RWPE2 (cell line): ENCODE measurements around the gene PERCC1.
A peak's percentile ranks its signal among the peaks of the same experiment; 100 is the strongest.
"Not testable (repeated sequence)": the region's sequence is repeated elsewhere in the genome, so short reads cannot be mapped to it uniquely, and the experiment has no call there.

Source experiments
- ATAC-seq: fragments of 200-7000 bp; cut with Tn5 transposase; 3 replicates; pipeline ENCODE4 v1.9.1; 2021; ENCODE audit warnings: low read depth
- DNase-seq: peaks from one replicate; pipeline ENCODE4 v3.0.0-alpha.2; 2020; ENCODE audit warnings: low spot score
- H3K27ac ChIP-seq: fragments of 450-650 bp; 2 replicates; pipeline ENCODE4 v1.5.1; 2017; ENCODE audit warnings: mild to moderate bottlenecking; ENCODE audit not compliant: poor library complexity, severe bottlenecking
- H3K27me3 ChIP-seq: fragments of 250-450 bp; sonication (Bioruptor Pico); 2 replicates; pipeline ENCODE4 v1.5.1; 2021; ENCODE audit warnings: mild to moderate bottlenecking, moderate library complexity; ENCODE audit not compliant: insufficient read depth, poor library complexity, severe bottlenecking
- H3K36me3 ChIP-seq: fragments of 250-450 bp; sonication (Bioruptor Pico); 2 replicates; pipeline ENCODE4 v1.5.1; 2020; ENCODE audit warnings: low read depth, mild to moderate bottlenecking, moderate library complexity
- H3K4me1 ChIP-seq: fragments of 250-450 bp; sonication (Bioruptor Pico); 2 replicates; pipeline ENCODE4 v1.5.1; 2021; ENCODE audit warnings: mild to moderate bottlenecking, moderate library complexity; ENCODE audit not compliant: insufficient read depth, poor library complexity, severe bottlenecking
- H3K4me3 ChIP-seq: fragments of 250-450 bp; sonication (Bioruptor Pico); 2 replicates; pipeline ENCODE4 v1.5.1; 2021; ENCODE audit warnings: mild to moderate bottlenecking, moderate library complexity; ENCODE audit not compliant: severe bottlenecking
- H3K9me3 ChIP-seq: fragments of 250-450 bp; sonication (Bioruptor Pico); 2 replicates; pipeline ENCODE4 v1.5.1; 2021; ENCODE audit warnings: mild to moderate bottlenecking, moderate library complexity; ENCODE audit not compliant: severe bottlenecking
- TF ChIP-seq, protein P1 (sequence below): fragments of 450-650 bp; IDR thresholded peaks from one replicate; pipeline ENCODE4 v1.5.1; 2017; ENCODE audit warnings: mild to moderate bottlenecking, moderate library complexity; ENCODE audit not compliant: poor library complexity, severe bottlenecking

The PERCC1 gene

GRCh38 chr16:1474082-1474795, 43.4 kb downstream of the PERCC1 start:
- Histone ChIP-seq H3K9me3 (peaks cover 3% of the 10 kb centered on the region), H3K27ac (peak overlapping the region; percentile 30), H3K36me3 (no peaks in the 10 kb centered on the region), H3K27me3 (no peaks in the 10 kb centered on the region), H3K4me3 (peak overlapping the region; percentile 71), H3K4me1 (no peaks in the 10 kb centered on the region)
- no peak for ATAC-seq
- DNase-seq, result no peak
- TF ChIP-seq, protein P1, sequence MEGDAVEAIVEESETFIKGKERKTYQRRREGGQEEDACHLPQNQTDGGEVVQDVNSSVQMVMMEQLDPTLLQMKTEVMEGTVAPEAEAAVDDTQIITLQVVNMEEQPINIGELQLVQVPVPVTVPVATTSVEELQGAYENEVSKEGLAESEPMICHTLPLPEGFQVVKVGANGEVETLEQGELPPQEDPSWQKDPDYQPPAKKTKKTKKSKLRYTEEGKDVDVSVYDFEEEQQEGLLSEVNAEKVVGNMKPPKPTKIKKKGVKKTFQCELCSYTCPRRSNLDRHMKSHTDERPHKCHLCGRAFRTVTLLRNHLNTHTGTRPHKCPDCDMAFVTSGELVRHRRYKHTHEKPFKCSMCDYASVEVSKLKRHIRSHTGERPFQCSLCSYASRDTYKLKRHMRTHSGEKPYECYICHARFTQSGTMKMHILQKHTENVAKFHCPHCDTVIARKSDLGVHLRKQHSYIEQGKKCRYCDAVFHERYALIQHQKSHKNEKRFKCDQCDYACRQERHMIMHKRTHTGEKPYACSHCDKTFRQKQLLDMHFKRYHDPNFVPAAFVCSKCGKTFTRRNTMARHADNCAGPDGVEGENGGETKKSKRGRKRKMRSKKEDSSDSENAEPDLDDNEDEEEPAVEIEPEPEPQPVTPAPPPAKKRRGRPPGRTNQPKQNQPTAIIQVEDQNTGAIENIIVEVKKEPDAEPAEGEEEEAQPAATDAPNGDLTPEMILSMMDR, result no peak

DNA sequence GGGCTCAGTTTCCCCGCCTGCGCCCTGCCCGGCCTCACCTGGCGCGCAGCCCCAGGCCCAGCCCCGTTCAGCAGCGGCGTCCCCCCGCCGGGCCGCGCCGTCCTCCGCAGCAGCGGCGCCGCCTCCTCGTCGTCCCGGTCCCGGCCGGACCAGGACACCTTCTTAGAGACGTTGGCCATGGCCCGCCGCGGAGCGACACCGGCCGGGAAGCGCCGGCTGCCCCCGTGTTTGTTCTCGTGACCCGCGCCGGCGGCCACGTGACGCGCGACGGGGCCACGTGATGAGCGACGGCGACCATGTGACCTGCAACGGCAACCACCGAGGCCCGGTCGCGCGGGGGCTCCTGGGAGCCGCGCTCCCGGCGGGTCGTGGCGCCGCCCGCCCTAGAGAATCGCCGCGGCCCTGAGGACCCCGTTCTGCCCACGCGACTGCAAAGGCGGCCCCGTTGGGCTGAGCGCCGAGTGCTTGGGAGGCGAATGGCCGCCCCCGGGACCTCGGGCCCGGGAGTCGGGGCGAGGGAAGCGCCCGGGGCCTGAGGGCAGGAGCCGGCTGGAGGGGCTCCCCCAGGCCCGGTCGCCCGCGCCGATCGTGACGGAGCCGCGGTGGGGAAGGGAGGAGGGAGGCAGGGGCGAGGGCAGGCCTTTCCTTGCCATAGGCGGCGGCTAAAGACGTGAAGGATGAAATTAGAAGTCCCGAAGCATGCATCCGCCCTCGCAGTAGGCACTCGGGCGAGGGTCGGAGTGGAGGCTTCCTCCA, 44.1 kb downstream of the PERCC1 start, which contains the start of gene CLCN7:
Gene CLCN7 (minus strand): TSS at position 233 of the 756 bp plus-strand sequence. CDS start 54 bp downstream, at position 179.
- H3K4me1 ChIP-seq, result no peaks in the 10 kb centered on the region
- H3K27me3 ChIP-seq, result no peaks in the 10 kb centered on the region
- ATAC-seq (peak; percentile 66), DNase-seq (peak; percentile 81)
- H3K27ac ChIP-seq, result peak within 1 kb of the TSS; percentile 30
- peaks cover 3% of the 10 kb centered on the region for H3K9me3 ChIP-seq
- TF ChIP-seq, protein P1, result no peak
- H3K4me3 ChIP-seq, result peak within 1 kb of the TSS; percentile 71
- no peaks in the 10 kb centered on the region for H3K36me3 ChIP-seq

DNA sequence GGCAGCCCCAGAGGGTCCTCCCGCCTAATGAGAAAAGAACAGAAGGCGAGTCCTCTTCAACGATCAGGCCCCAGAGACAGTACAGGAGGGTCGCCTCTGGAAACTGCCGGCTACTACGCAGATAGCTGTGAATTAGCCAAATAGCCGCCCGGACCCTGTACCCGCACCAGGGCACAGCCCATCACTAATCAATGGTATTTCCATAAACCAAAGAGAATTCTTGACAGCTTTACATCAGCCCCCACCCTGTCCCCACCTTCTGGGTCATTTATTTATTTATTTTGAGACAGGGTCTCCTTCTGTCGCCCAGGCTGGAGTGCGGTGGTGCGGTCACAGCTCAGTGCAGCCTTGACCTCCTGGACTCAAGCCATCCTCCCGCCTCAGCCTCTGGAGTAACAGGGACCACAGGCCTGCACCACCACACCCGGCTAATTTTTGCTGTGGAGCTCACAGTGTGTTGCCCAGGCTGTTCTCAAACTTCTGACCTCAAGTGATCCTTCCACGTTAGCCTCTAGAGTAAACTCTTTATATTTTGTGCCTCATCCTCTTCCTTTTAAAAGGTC, 44.8 kb downstream of the PERCC1 start:
- H3K4me3 ChIP-seq, result peak overlapping the region; percentile 71
- ATAC-seq (no peak; the same call in 2 of the 3 replicates), DNase-seq (no peak)
- H3K9me3 ChIP-seq, result peaks cover 3% of the 10 kb centered on the region
- no peaks in the 10 kb centered on the region for H3K27me3 ChIP-seq
- peak overlapping the region; percentile 30 for H3K27ac ChIP-seq
- TF ChIP-seq, protein P1, result no peak
- H3K4me1 ChIP-seq, result no peaks in the 10 kb centered on the region
- no peaks in the 10 kb centered on the region for H3K36me3 ChIP-seq

- Histone ChIP-seq H3K4me1 (no peaks in the 10 kb centered on the region), H3K4me3 (no peak overlapping the region), H3K27me3 (no peaks in the 10 kb centered on the region), H3K9me3 (peaks cover 3% of the 10 kb centered on the region), H3K36me3 (no peaks in the 10 kb centered on the region), H3K27ac (no peak overlapping the region)
- TF ChIP-seq, protein P1, result no peak
- ATAC-seq (no peak), DNase-seq (no peak)
These were observed 46.2 kb downstream of the PERCC1 start for GRCh38 chr16:1477033-1477432.

- ATAC-seq, result not testable (repeated sequence)
These were observed 48.1 kb downstream of the PERCC1 start for GRCh38 chr16:1478937-1479336.

More at GRCh38 chr16:1478937-1479336, 48.1 kb downstream of the PERCC1 start:
- H3K9me3 ChIP-seq, H3K27ac ChIP-seq, H3K4me1 ChIP-seq, H3K4me3 ChIP-seq, DNase-seq, H3K27me3 ChIP-seq, H3K36me3 ChIP-seq: not testable (repeated sequence)
